H4 (cell line): ENCODE data around the gene GARIN5A. TPM values are rescaled to one million over a fixed set of nuclear protein-coding genes. Genes with fewer than 3 reads are reported as not detected.

Source experiments
- DNase-seq: peaks from one replicate; pipeline ENCODE4 v3.0.0-alpha.2; 2015; ENCODE audit warnings: low spot score
- total RNA-seq: library from RNA; depleted of rRNA; stranded (reverse); fragments of >200 nt; shearing (Covaris generic); gene quantifications from 2 replicates; pipeline ENCODE4 v1.2.3, GENCODE V29; 2014; rRNA removed

Gene GARIN5A
- total RNA-seq, 1 experiment from 2014 or later = 2.9 TPM

DNA sequence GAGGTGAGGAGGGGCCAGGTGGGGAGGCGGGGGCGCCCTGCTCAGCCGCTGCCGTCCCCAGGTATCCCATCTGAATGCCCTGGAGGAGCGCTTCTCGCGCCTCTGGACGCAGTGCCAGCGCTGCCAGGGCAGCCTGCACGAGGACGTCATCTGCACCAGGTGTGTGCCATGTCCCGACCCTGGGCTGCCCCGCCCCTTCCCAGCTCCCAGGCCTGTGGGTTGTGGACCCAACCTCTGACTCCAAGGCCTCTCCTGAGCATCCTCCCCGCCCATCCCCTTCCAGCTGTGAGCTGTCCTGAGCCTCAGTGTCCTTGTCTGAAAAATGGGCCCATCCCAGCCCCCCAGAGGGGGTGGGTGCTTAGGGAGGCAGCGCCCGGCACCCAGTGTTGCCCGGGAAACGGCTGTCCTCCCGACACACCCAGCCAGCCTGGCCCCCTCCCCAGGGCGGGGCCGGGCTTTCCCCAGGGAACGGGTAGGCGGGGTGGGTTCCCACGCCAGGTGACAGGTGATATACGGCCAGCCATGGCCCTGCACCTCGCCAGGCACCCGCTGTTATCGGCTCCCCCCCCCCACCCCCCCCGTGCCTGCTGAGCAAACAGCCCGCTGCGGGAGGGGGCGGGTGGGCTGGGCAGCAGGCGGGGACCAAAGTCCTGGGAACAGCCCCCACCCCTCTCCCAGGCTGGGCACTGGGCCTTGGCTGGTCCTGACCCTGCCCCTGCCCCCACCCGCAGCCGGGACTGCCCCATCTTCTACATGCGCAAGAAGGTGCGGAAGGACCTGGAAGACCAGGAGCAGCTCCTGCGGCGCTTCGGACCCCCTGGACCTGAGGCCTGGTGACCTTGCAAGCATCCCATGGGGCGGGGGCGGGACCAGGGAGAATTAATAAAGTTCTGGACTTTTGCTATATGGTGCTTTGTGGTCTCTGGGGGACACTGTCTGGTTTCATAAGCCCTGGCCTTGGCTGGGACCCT is 59.3 kb downstream of the GARIN5A start:
- DNase-seq = no peak

Other genes starting within 250 kb of the GARIN5A start
- gene KCNC3, start 147.5 kb downstream of the GARIN5A start, total RNA-seq = 0.06 and 0.47 TPM in 2 replicates
- gene NAPSA, start 111.2 kb downstream of the GARIN5A start, total RNA-seq = 0.99 TPM in 1 of 2 replicates, not detected in the other
- gene NR1H2, start 100.4 kb downstream of the GARIN5A start, total RNA-seq = 79.5 and 104 TPM in 2 replicates
- gene POLD1, start 92.5 kb downstream of the GARIN5A start, total RNA-seq = 45.8 and 58.6 TPM in 2 replicates
- gene SPIB, start 57.9 kb downstream of the GARIN5A start, total RNA-seq = 0.10 TPM in 2 replicates
- not detected in 2 replicates for gene MYBPC2, start 44.0 kb downstream of the GARIN5A start, total RNA-seq
- 94.2 and 144 TPM in 2 replicates for gene EMC10, start 341 bp downstream of the GARIN5A start, total RNA-seq
- gene JOSD2, start 34.3 kb upstream of the GARIN5A start, total RNA-seq = 28.7 and 60.6 TPM in 2 replicates
- gene ASPDH, start 37.1 kb upstream of the GARIN5A start, total RNA-seq = not detected in 2 replicates
- gene LRRC4B, start 91.6 kb upstream of the GARIN5A start, total RNA-seq = 15.2 and 19.0 TPM in 2 replicates
- gene SYT3, start 163.0 kb upstream of the GARIN5A start, total RNA-seq = 1.9 and 4.5 TPM in 2 replicates
- gene C19orf81, start 172.6 kb upstream of the GARIN5A start, total RNA-seq = 5.0 and 5.3 TPM in 2 replicates
- gene SHANK1, start 243.0 kb upstream of the GARIN5A start, total RNA-seq = 0.68 and 2.2 TPM in 2 replicates
- gene CLEC11A, start 246.5 kb upstream of the GARIN5A start, total RNA-seq = 0.45 and 4.6 TPM in 2 replicates